CD4-positive, alpha-beta memory T cell (primary cell): ENCODE data around the gene LPP. TPM values are rescaled to one million over a fixed set of nuclear protein-coding genes. Genes with fewer than 3 reads are reported as not detected.

Source experiments
- CTCF ChIA-PET: fragments of 350-600 bp; sonication (Branson Sonifier 250); formaldehyde crosslinking; loops from one replicate; lab custom pipeline; 2021; ENCODE audit warnings: inconsistent platforms; ENCODE audit not compliant: partially characterized antibody; lab: Charles Lee
- POLR2A ChIA-PET: fragments of 350-600 bp; sonication (Branson Sonifier 250); formaldehyde crosslinking; loops from one replicate; lab custom pipeline; 2021; ENCODE audit not compliant: partially characterized antibody; lab: Charles Lee
- DNase-seq, 5 donors: peaks; one replicate each; pipeline versions ENCODE4 v3.0.0 to v3.0.0-alpha.2; 2020 to 2022; ENCODE audit warnings: mixed read lengths in 1 of 5
- H3K27ac ChIP-seq: one replicate; pipeline ENCODE4 v1.7.0; 2013; ENCODE audit warnings: low read depth, low read length
- H3K27me3 ChIP-seq: 2 replicates; pipeline ENCODE4 v1.7.0; 2013; ENCODE audit warnings: mild to moderate bottlenecking, low read length, moderate library complexity; ENCODE audit not compliant: insufficient read depth
- H3K36me3 ChIP-seq: 2 replicates; pipeline ENCODE4 v1.7.0; 2013; ENCODE audit warnings: mild to moderate bottlenecking, low read length, moderate library complexity; ENCODE audit not compliant: insufficient read depth
- H3K4me1 ChIP-seq: 2 replicates; pipeline ENCODE4 v1.7.0; 2013; ENCODE audit warnings: mild to moderate bottlenecking, low read length, moderate library complexity; ENCODE audit not compliant: insufficient read depth
- H3K4me3 ChIP-seq, 2 donors: one replicate each; pipeline ENCODE4 v1.7.0; 2013; ENCODE audit warnings: low read length in 2 of 2, mild to moderate bottlenecking in 1 of 2
- H3K9me3 ChIP-seq, 2 donors: one replicate each; pipeline ENCODE4 v1.7.0; 2013; ENCODE audit warnings: low read length in 2 of 2, control low read depth in 1 of 2; ENCODE audit not compliant: control insufficient read depth in 1 of 2
- H3K27ac Mint-ChIP-seq, 7 donors: one replicate each; pipeline ENCODE4 v1.8.0; 2020 to 2021; ENCODE audit warnings: mixed read lengths in 7 of 7, mild to moderate bottlenecking in 6 of 7, inconsistent platforms in 3 of 7, moderate library complexity in 3 of 7
- H3K27me3 Mint-ChIP-seq, 2 donors: one replicate each; pipeline ENCODE4 v1.8.0; 2020 to 2021; ENCODE audit warnings: mixed read lengths in 2 of 2
- H3K36me3 Mint-ChIP-seq, 2 donors: one replicate each; pipeline ENCODE4 v1.8.0; 2020 to 2021; ENCODE audit warnings: mixed read lengths in 2 of 2, inconsistent platforms in 1 of 2, mild to moderate bottlenecking in 1 of 2
- H3K4me1 Mint-ChIP-seq, 4 donors: one replicate each; pipeline ENCODE4 v1.8.0; 2020 to 2021; ENCODE audit warnings: mixed read lengths in 4 of 4, mild to moderate bottlenecking in 1 of 4
- H3K4me3 Mint-ChIP-seq, 8 donors: one replicate each; pipeline ENCODE4 v1.8.0; 2020 to 2021; ENCODE audit warnings: mixed read lengths in 8 of 8, mild to moderate bottlenecking in 7 of 8, moderate library complexity in 6 of 8, inconsistent platforms in 3 of 8
- H3K9me3 Mint-ChIP-seq, 8 donors: one replicate each; pipeline ENCODE4 v1.8.0; 2020 to 2021; ENCODE audit warnings: mixed read lengths in 8 of 8, mild to moderate bottlenecking in 5 of 8, inconsistent platforms in 3 of 8, moderate library complexity in 1 of 8
- intact Hi-C: fragments of 100-400 bp; cut with micrococcal nuclease; formaldehyde crosslinking; loops from one replicate; pipeline ENCODE4 v1.15.1; 2023
- polyA plus RNA-seq, 2 donors: library from polyadenylated mRNA; unstranded; fragments of 300-500 nt; fragmentation: Illumina TruSeq; gene quantifications; one replicate each; pipeline ENCODE4 v1.2.3, GENCODE V29; 2021
- total RNA-seq, 2 experiments: library from RNA; stranded (reverse); gene quantifications; one replicate each; pipeline ENCODE4 v1.2.3, GENCODE V29; 2021

LPP gene
- total and polyA plus RNA-seq, 4 experiments from 2014 or later: 10.4 to 27.2 (median 24.7) TPM

DNA sequence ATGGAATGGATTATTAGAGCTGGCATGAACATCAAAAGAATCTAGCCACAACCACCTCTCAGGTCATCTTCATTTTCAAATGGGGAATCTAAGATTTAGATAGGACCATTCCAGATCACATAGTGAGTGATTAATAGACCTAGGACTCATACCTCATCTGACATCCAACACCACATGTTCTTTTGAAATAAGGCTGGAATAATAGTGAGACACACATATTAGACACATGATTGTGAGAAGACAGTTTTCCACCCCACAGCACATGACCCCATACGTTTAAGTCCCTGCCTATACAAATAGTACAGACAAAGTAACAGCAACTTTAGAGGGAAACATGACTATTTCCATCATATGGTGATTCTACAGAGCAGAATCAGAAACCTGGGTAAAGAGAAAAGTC is 673.1 kb downstream of the LPP start:
- POLR2A ChIA-PET: no interaction called here
- CTCF ChIA-PET: interaction anchor here (1.8 kb wide), 1 partner anchor 8 kb away, joined by 4 read pairs; no protein-coding TSS in a partner anchor
- intact Hi-C loops: no loop called here

DNA sequence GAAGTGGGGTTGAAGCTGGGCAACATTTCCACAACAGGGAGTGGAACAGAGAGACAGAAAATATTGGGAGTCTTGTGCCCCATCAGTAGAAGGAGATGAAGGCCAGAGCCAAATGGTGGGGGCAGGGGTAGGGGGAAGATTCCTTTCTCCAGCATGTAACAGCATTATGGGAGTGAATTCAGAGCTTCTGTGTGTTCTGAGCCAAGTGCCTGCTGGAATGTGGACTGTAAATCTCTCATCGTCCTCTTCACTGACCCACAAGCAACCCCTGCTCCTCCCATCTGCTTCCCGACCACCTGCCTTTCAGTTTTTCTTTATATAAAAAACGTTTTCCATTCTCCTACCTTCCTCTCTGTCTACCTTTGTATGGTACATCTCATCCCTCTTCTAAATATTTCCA is 673.6 kb downstream of the LPP start:
- Mint-ChIP-seq H3K4me3 (no peak overlapping the region), H3K27ac (no peak overlapping the region), H3K4me1 (peaks cover 0 to 3% (median under 1%) of the 10 kb centered on the region in 4 donors), H3K36me3 (no peaks in the 10 kb centered on the region), H3K9me3 (no peaks in the 10 kb centered on the region), H3K27me3 (no peaks in the 10 kb centered on the region)
- Histone ChIP-seq H3K27me3 (no peaks in the 10 kb centered on the region), H3K4me3 (no peak overlapping the region), H3K27ac (no peak overlapping the region), H3K36me3 (no peaks in the 10 kb centered on the region), H3K9me3 (no peaks in the 10 kb centered on the region), H3K4me1 (no peaks in the 10 kb centered on the region)
- CTCF ChIA-PET: interaction anchor here (1.8 kb wide), 1 partner anchor 8 kb away, joined by 4 read pairs; no protein-coding TSS in a partner anchor
- POLR2A ChIA-PET: no interaction called here
- intact Hi-C loops: no loop called here
- DNase-seq: no peak

More for the DNA sequence above, 673.1 kb downstream of the LPP start:
- H3K4me1 ChIP-seq: no peaks in the 10 kb centered on the region
- H3K27me3 ChIP-seq: no peaks in the 10 kb centered on the region
- Mint-ChIP-seq H3K4me3 (no peak overlapping the region), H3K9me3 (no peaks in the 10 kb centered on the region), H3K27me3 (no peaks in the 10 kb centered on the region), H3K4me1 (peaks cover 0 to 3% (median under 1%) of the 10 kb centered on the region in 4 donors), H3K36me3 (no peaks in the 10 kb centered on the region), H3K27ac (no peak overlapping the region)
- no peak overlapping the region for H3K27ac ChIP-seq
- no peak overlapping the region for H3K4me3 ChIP-seq
- H3K9me3 ChIP-seq: no peaks in the 10 kb centered on the region
- no peak for DNase-seq
- H3K36me3 ChIP-seq: no peaks in the 10 kb centered on the region

- Histone ChIP-seq H3K27ac (no peak overlapping the region), H3K4me3 (no peak overlapping the region), H3K27me3 (no peaks in the 10 kb centered on the region), H3K4me1 (peaks cover 9% of the 10 kb centered on the region), H3K36me3 (no peaks in the 10 kb centered on the region), H3K9me3 (no peaks in the 10 kb centered on the region)
- Mint-ChIP-seq H3K27ac (no peak overlapping the region), H3K4me3 (no peak overlapping the region), H3K36me3 (no peaks in the 10 kb centered on the region), H3K9me3 (no peaks in the 10 kb centered on the region), H3K4me1 (peaks cover 6 to 11% (median 10%) of the 10 kb centered on the region in 4 donors), H3K27me3 (no peaks in the 10 kb centered on the region)
- no peak for DNase-seq
- ChIA-PET CTCF (interaction anchor here (1.2 to 3.6 kb wide), 2 partner anchors 126 to 317 kb away, joined by 4 to 19 read pairs; no protein-coding TSS in a partner anchor), POLR2A (no interaction called here)
- intact Hi-C loops: no loop called here
Observed at GRCh38 chr3:188829130-188829529, 675.2 kb downstream of the LPP start.

DNA sequence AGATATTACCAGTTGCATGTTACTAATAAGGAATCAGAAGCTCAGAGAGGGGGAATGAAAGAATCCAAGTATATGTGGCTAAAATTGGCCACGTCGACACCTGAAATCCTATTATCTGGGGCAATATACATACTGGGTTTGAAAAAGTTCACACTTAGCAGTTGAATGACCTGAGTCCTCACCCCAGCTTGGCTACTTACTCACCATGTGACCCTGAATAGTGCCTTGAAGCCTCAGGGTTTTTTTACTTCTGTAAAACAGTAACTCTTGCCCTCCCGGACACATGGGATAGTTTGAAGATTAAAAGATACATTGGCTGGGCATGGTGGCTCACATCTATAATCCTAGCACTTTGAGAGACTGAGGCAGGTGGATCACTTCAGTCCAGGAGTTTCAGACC is 675.6 kb downstream of the LPP start:
- H3K27ac Mint-ChIP-seq: no peak overlapping the region

DNA sequence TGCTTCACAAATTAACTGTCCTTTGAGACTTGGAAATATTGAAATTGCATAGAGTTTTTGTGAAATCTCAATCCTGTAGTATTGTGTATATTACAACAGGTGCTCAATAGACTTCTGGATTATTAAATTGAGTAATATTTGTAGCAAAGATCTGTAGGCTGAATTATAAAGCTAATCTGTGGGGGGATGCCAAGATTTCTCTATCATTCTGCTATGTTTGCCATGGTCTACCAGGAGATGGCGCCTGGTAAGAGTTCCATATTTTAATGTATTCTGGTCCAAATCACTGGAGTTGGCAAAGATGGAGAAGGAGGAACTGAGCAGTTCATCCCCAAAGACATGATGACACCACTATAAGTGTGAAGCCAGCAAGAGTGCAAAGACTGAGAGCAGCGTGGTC is 676.9 kb downstream of the LPP start:
- intact Hi-C loops: loop anchor here (1.0 to 5.0 kb wide), 2 partner anchors 121 to 313 kb away; no protein-coding TSS in a partner anchor
- Mint-ChIP-seq H3K36me3 (no peaks in the 10 kb centered on the region), H3K4me1 (peaks cover 13 to 20% (median 19%) of the 10 kb centered on the region in 4 donors), H3K4me3 (no peak overlapping the region), H3K9me3 (peaks cover 0 to 1% (median 0%) of the 10 kb centered on the region in 8 donors), H3K27me3 (no peaks in the 10 kb centered on the region), H3K27ac (no peak overlapping the region)
- peaks cover 17% of the 10 kb centered on the region for H3K4me1 ChIP-seq
- H3K9me3 ChIP-seq: no peaks in the 10 kb centered on the region
- H3K4me3 ChIP-seq: no peak overlapping the region
- CTCF ChIA-PET: interaction anchor here (0.6 to 3.6 kb wide), 7 partner anchors 19 to 1091 kb away, joined by 3 to 19 read pairs (median 3); no protein-coding TSS in a partner anchor
- POLR2A ChIA-PET: no interaction called here
- no peaks in the 10 kb centered on the region for H3K36me3 ChIP-seq
- DNase-seq: no peak
- no peak overlapping the region for H3K27ac ChIP-seq
- no peaks in the 10 kb centered on the region for H3K27me3 ChIP-seq

More for the DNA sequence above, 675.6 kb downstream of the LPP start:
- Mint-ChIP-seq H3K27me3 (no peaks in the 10 kb centered on the region), H3K9me3 (peaks cover 0 to 1% (median 0%) of the 10 kb centered on the region in 8 donors), H3K4me3 (no peak overlapping the region), H3K4me1 (peaks cover 10 to 16% (median 15%) of the 10 kb centered on the region in 4 donors), H3K36me3 (no peaks in the 10 kb centered on the region)
- ChIA-PET CTCF (interaction anchor here (0.7 to 3.6 kb wide), 4 partner anchors 125 to 804 kb away, joined by 3 to 19 read pairs (median 4); no protein-coding TSS in a partner anchor), POLR2A (no interaction called here)
- Histone ChIP-seq H3K27ac (no peak overlapping the region), H3K4me3 (no peak overlapping the region), H3K36me3 (no peaks in the 10 kb centered on the region), H3K4me1 (peaks cover 13% of the 10 kb centered on the region), H3K27me3 (no peaks in the 10 kb centered on the region), H3K9me3 (no peaks in the 10 kb centered on the region)
- DNase-seq: no peak
- intact Hi-C loops: no loop called here

DNA sequence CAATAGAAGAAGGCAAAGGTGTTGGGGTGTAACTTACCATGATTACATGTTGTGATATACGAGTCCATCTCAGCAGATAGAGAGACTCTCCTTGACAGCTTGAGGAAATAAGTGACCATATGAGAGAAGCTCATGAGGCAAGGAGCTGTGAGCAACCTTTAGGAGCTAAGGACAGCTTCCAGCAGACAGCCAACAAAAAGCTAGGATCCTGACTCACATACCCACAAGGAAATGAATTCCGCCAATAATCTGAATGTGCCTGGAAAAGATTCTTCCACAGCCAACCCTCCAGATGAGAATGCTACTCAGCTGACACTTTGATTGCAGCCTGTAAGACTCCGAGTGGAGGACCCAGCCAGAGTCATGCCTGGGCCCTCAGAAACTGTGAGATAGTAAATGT is 678.2 kb downstream of the LPP start:
- no peaks in the 10 kb centered on the region for H3K9me3 ChIP-seq
- CTCF ChIA-PET: interaction anchor here (1.3 to 3.6 kb wide), 5 partner anchors 10 to 1092 kb away, joined by 3 to 19 read pairs (median 12); no protein-coding TSS in a partner anchor
- H3K36me3 Mint-ChIP-seq: no peaks in the 10 kb centered on the region
- H3K4me1 ChIP-seq: peaks cover 17% of the 10 kb centered on the region
- intact Hi-C loops: loop anchor here (5.0 kb wide), 1 partner anchor 120 kb away; no protein-coding TSS in a partner anchor
- POLR2A ChIA-PET: no interaction called here
- no peaks in the 10 kb centered on the region for H3K27me3 ChIP-seq
- no peak for DNase-seq
- H3K27ac ChIP-seq: no peak overlapping the region
- no peak overlapping the region for H3K4me3 Mint-ChIP-seq
- H3K4me3 ChIP-seq: no peak overlapping the region
- H3K9me3 Mint-ChIP-seq: peaks cover 0 to 1% (median 0%) of the 10 kb centered on the region in 8 donors
- H3K36me3 ChIP-seq: no peaks in the 10 kb centered on the region
- no peak overlapping the region for H3K27ac Mint-ChIP-seq
- no peaks in the 10 kb centered on the region for H3K27me3 Mint-ChIP-seq
- peaks cover 13 to 20% (median 19%) of the 10 kb centered on the region in 4 donors for H3K4me1 Mint-ChIP-seq

DNA sequence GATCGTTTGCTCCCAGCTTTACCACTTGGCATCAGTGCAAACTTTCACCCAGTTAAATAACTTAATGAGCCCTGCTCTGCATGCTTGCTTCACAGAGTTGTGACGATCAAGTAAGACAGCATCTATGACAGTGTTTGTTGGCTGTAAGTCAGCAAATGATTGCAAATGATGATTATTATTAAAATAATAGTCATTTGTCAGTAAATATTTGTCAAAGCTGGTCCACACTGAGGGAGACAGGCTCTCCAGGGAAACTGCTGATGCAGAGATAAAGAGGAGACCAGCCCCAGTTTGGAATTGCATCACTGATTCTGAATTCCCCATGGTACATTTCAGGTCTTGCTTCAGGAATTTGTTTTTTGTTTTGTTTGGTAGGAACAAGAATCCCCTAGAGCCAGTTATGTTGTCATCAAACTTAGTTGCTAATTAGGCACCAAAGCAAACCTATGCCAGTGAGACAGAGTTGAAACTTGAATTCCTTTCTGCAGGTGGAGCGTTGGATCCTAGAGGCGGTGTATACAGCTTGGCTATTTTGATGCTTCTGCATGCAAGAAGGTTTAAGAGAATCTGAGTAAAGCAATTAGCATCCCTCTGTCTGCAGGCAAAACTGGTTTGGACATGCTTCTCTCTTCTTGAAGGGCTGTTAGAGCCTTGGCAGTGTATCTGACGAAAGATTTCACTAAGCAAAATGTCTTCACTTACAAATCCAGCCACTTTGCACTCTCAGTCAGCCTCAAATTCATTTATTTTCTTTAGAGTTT is 679.2 kb downstream of the LPP start:
- POLR2A ChIA-PET: no interaction called here
- no peaks in the 10 kb centered on the region for H3K36me3 ChIP-seq

More for the DNA sequence above, 679.2 kb downstream of the LPP start:
- Mint-ChIP-seq H3K27ac (no peak overlapping the region), H3K27me3 (no peaks in the 10 kb centered on the region), H3K9me3 (peaks cover 0 to 1% (median 0%) of the 10 kb centered on the region in 8 donors), H3K4me3 (no peak overlapping the region), H3K4me1 (peaks cover 13 to 20% (median 19%) of the 10 kb centered on the region in 4 donors), H3K36me3 (peaks cover 0 to 5% of the 10 kb centered on the region in 2 donors)
- Histone ChIP-seq H3K4me1 (peaks cover 17% of the 10 kb centered on the region), H3K9me3 (no peaks in the 10 kb centered on the region), H3K27ac (no peak overlapping the region), H3K4me3 (no peak overlapping the region), H3K27me3 (no peaks in the 10 kb centered on the region)
- no peak for DNase-seq
- CTCF ChIA-PET: interaction anchor here (2.2 to 3.0 kb wide), 2 partner anchors 312 to 1093 kb away, joined by 12 to 18 read pairs; no protein-coding TSS in a partner anchor
- intact Hi-C loops: loop anchor here (5.0 kb wide), 1 partner anchor 119 kb away; no protein-coding TSS in a partner anchor
